Astrocyte (in vitro differentiated cells and primary cell): Measurements from ENCODE around the gene POU3F1. TPM values are rescaled to one million over a fixed set of nuclear protein-coding genes. Genes with fewer than 3 reads are reported as not detected.

Experiments used
- DNase-seq: peaks from one replicate; pipeline ENCODE4 v3.0.0-alpha.2; 2010; ENCODE audit warnings: low read depth
- FAIRE-seq: peaks from 2 replicates; lab custom pipeline; 2011; peaks lifted over from hg19 to GRCh38; lab: Jason Lieb, UNC
- H2AFZ ChIP-seq: 2 replicates; pipeline ENCODE4 v1.6.0; 2012; ENCODE audit warnings: low read depth, low read length, inconsistent platforms
- H3K27ac ChIP-seq: 2 replicates; pipeline ENCODE4 v1.5.1; 2011; ENCODE audit warnings: low read depth, low read length, inconsistent platforms
- H3K27me3 ChIP-seq: 2 replicates; pipeline ENCODE4 v1.6.0; 2011; ENCODE audit warnings: low read length, inconsistent platforms; ENCODE audit not compliant: insufficient read depth
- H3K36me3 ChIP-seq: 2 replicates; pipeline ENCODE4 v1.5.1; 2011; ENCODE audit warnings: low read length, inconsistent platforms; ENCODE audit not compliant: insufficient read depth
- H3K4me1 ChIP-seq: 2 replicates; pipeline ENCODE4 v1.5.1; 2011; ENCODE audit warnings: low read length, inconsistent platforms; ENCODE audit not compliant: insufficient read depth
- H3K4me2 ChIP-seq: 2 replicates; pipeline ENCODE4 v1.6.0; 2012; ENCODE audit warnings: low read length, inconsistent platforms
- H3K4me3 ChIP-seq: 2 replicates; pipeline ENCODE4 v1.5.1; 2011; ENCODE audit warnings: low read depth, mild to moderate bottlenecking, low read length, inconsistent platforms; ENCODE audit not compliant: insufficient read depth
- H3K79me2 ChIP-seq: 2 replicates; pipeline ENCODE4 v1.6.0; 2012; ENCODE audit warnings: mild to moderate bottlenecking, low read length, inconsistent platforms; ENCODE audit not compliant: insufficient read depth
- H3K9ac ChIP-seq: 2 replicates; pipeline ENCODE4 v1.6.0; 2012; ENCODE audit warnings: mild to moderate bottlenecking, low read length, inconsistent platforms
- H3K9me3 ChIP-seq: 2 replicates; pipeline ENCODE4 v1.5.1; 2012; ENCODE audit warnings: low read depth, mild to moderate bottlenecking, low read length, inconsistent platforms; ENCODE audit not compliant: insufficient read depth
- H4K20me1 ChIP-seq: 2 replicates; pipeline ENCODE4 v1.6.0; 2012; ENCODE audit warnings: low read length, inconsistent platforms; ENCODE audit not compliant: insufficient read depth
- H3K27ac Mint-ChIP-seq: one replicate; pipeline ENCODE4 v1.8.0; 2021; ENCODE audit warnings: mild to moderate bottlenecking, mixed read lengths; ENCODE audit not compliant: unreplicated experiment
- H3K27me3 Mint-ChIP-seq: one replicate; pipeline ENCODE4 v1.8.0; 2021; ENCODE audit warnings: low read depth, mixed read lengths; ENCODE audit not compliant: unreplicated experiment
- H3K36me3 Mint-ChIP-seq: one replicate; pipeline ENCODE4 v1.8.0; 2021; ENCODE audit warnings: low read depth, mixed read lengths; ENCODE audit not compliant: unreplicated experiment
- H3K4me1 Mint-ChIP-seq: one replicate; pipeline ENCODE4 v1.8.0; 2021; ENCODE audit warnings: low read depth, mixed read lengths; ENCODE audit not compliant: unreplicated experiment
- H3K4me3 Mint-ChIP-seq: one replicate; pipeline ENCODE4 v1.8.0; 2021; ENCODE audit warnings: mild to moderate bottlenecking, moderate library complexity, mixed read lengths; ENCODE audit not compliant: unreplicated experiment
- H3K9me3 Mint-ChIP-seq: one replicate; pipeline ENCODE4 v1.8.0; 2021; ENCODE audit warnings: mild to moderate bottlenecking, mixed read lengths; ENCODE audit not compliant: unreplicated experiment
- CTCF ChIP-seq: IDR thresholded peaks from 2 replicates; pipeline ENCODE4 v1.5.1; 2011; ENCODE audit warnings: low read depth, mild to moderate bottlenecking, inconsistent platforms, low read length, moderate library complexity; ENCODE audit not compliant: insufficient read depth
- EZH2 ChIP-seq: IDR thresholded peaks from 2 replicates; pipeline ENCODE4 v1.6.1; 2012; ENCODE audit warnings: mild to moderate bottlenecking, low read length, inconsistent platforms; ENCODE audit not compliant: insufficient read depth
- total RNA-seq: library from RNA; stranded (reverse); gene quantifications from 2 replicates; pipeline ENCODE4 v1.2.1, GENCODE V29; 2021

The POU3F1 gene
- total RNA-seq, 1 donor from 2014 or later = 2.3 TPM

DNA sequence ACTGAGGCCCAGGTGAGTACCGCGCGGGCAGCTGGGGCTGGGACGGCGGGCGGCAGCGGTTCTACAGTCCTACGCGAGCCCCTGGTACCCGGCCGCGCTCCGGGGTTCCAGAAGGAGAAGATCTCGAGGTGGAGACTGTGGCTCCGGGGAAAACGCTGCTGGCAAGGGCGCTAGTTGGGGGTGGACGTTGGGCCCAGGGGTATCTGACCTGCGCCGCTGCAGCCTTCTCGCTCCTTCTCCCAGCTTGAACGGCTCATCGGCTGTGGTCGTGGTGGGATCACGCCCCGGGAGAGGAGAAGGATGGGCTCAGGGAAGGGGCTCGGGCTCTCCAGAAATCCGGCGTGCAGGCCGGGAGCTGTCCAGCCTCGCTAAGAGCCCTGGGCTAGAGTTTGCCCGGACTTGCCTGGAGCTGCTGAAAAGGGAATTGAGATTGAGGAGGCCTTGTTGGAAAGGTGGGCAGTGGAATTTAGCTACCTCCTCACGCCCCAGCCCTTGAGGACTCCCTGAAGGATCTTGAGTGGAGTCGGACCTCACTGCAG, 1.1 kb upstream of the POU3F1 start:
- H3K27ac Mint-ChIP-seq = no peak overlapping the region
- peaks cover 12% of the 10 kb centered on the region for H3K4me1 ChIP-seq
- H3K36me3 ChIP-seq = no peaks in the 10 kb centered on the region
- H3K27me3 ChIP-seq = peaks cover 28% of the 10 kb centered on the region
- H3K4me2 ChIP-seq = peak overlapping the region; percentile 91
- no peaks in the 10 kb centered on the region for H3K9me3 Mint-ChIP-seq
- peaks cover 6% of the 10 kb centered on the region for H3K4me1 Mint-ChIP-seq
- no peaks in the 10 kb centered on the region for H3K9me3 ChIP-seq
- H3K27me3 Mint-ChIP-seq = peaks cover 30% of the 10 kb centered on the region
- FAIRE-seq (no peak), DNase-seq (peak; percentile 57)
- H3K36me3 Mint-ChIP-seq = peaks cover 3% of the 10 kb centered on the region
- H3K4me3 ChIP-seq = peak overlapping the region; percentile 54
- H3K4me3 Mint-ChIP-seq = peak overlapping the region; percentile 90
- no peaks in the 10 kb centered on the region for H3K79me2 ChIP-seq
- H3K9ac ChIP-seq = no peak overlapping the region
- TF ChIP-seq EZH2 (peak; percentile 3), CTCF (no peak)
- no peak overlapping the region for H3K27ac ChIP-seq
- peak overlapping the region; percentile 76 for H2AFZ ChIP-seq
- peaks cover 4% of the 10 kb centered on the region for H4K20me1 ChIP-seq

DNA sequence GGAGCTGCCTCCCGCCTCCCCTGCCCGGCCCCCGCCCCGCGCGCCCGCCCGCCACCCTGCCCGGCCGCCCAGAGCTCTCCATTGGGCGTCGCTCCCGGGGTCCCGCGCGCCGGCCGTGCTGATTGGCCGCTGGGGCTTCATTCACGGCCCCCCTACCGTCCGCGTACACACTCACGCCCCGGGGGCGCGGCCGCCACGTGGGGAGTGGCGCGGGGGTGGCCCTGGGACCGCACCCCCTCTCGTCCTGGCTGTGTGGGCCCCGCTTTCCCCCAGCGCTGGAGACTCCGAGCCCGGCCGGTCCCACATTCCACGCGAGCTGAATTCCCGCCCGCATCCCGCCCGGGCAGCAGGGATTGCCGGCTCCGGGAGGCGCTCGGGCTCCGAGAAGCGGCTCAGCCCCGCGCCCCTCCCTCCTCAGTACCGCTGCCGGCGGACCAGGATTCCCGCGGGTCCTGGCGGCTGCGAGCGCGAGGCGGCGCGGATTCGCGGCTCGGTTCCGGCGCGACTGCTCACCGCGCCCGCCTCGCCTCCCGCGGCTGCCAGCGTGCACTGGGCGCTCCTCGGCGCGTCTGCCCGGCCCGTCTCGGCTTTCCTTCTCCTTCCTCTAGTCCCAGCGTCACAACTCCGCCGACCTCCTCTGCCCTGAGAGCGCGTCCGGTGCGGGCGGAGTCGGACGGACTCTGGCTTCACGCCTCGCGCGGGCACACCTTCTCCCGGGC, 450 bp upstream of the POU3F1 start:
- peaks cover 12% of the 10 kb centered on the region for H3K4me1 ChIP-seq
- H3K4me1 Mint-ChIP-seq = peaks cover 6% of the 10 kb centered on the region
- DNase-seq (peak; percentile 69), FAIRE-seq (no peak)
- no peaks in the 10 kb centered on the region for H3K36me3 ChIP-seq
- no peak overlapping the region for H3K27ac ChIP-seq
- peaks cover 4% of the 10 kb centered on the region for H4K20me1 ChIP-seq
- H3K4me3 ChIP-seq = peak overlapping the region; percentile 54
- no peak overlapping the region for H3K27ac Mint-ChIP-seq
- peak overlapping the region; percentile 76 for H2AFZ ChIP-seq
- TF ChIP-seq CTCF = no peak
- TF ChIP-seq EZH2 = peak; percentile 24
- no peaks in the 10 kb centered on the region for H3K9me3 ChIP-seq
- peaks cover 6% of the 10 kb centered on the region for H3K36me3 Mint-ChIP-seq
- no peak overlapping the region for H3K9ac ChIP-seq
- H3K4me3 Mint-ChIP-seq = peak overlapping the region; percentile 90
- H3K27me3 Mint-ChIP-seq = peaks cover 29% of the 10 kb centered on the region
- peak overlapping the region; percentile 91 for H3K4me2 ChIP-seq
- H3K9me3 Mint-ChIP-seq = no peaks in the 10 kb centered on the region
- H3K27me3 ChIP-seq = peaks cover 30% of the 10 kb centered on the region
- H3K79me2 ChIP-seq = no peaks in the 10 kb centered on the region
